PC-3 (cell line): ENCODE results near the gene MAP1LC3B. TPM values are rescaled to one million over a fixed set of nuclear protein-coding genes. Genes with fewer than 3 reads are reported as not detected.

Experiments
- ATAC-seq: fragments of 200-7000 bp; cut with Tn5 transposase; 2 replicates; pipeline ENCODE4 v1.9.1; 2020; ENCODE audit warnings: mild to moderate bottlenecking, moderate library complexity
- BruUV-seq: library from RNA; stranded (reverse); fragments of 400-500 nt; replicated peaks from 2 replicates; lab custom pipeline; 2021; lab: Mats Ljungman, UMichigan
- CTCF ChIA-PET: fragments of 300-600 bp; sonication (Branson Sonifier 250); formaldehyde crosslinking; loops from one replicate; lab custom pipeline; 2022; ENCODE audit warnings: antibody characterized with exemption; lab: Charles Lee
- POLR2A ChIA-PET: fragments of 300-600 bp; sonication (Branson Sonifier 250); formaldehyde crosslinking; loops from one replicate; lab custom pipeline; 2022; ENCODE audit warnings: antibody characterized with exemption; ENCODE audit not compliant: unreplicated experiment; lab: Charles Lee
- DNase-seq: peaks from one replicate; pipeline ENCODE4 v3.0.0-alpha.2; 2015
- H2AFZ ChIP-seq: fragments of 300-600 bp; sonication (generic); 2 replicates; pipeline ENCODE4 v1.6.0; 2016; ENCODE audit warnings: antibody characterized with exemption, low read length
- H3F3A ChIP-seq: fragments of 300-600 bp; sonication (generic); one replicate; pipeline ENCODE4 v1.6.0; 2017; ENCODE audit warnings: antibody characterized with exemption, low read length, control low read depth, mild to moderate bottlenecking; ENCODE audit not compliant: unreplicated experiment
- H3K27ac ChIP-seq: fragments of 300-600 bp; sonication (generic); 2 replicates; pipeline ENCODE4 v1.5.1; 2016; ENCODE audit warnings: mild to moderate bottlenecking, low read length
- H3K27me3 ChIP-seq: fragments of 300-600 bp; sonication (generic); 2 replicates; pipeline ENCODE4 v1.6.1; 2016; ENCODE audit warnings: low read length, mixed read lengths
- H3K36me3 ChIP-seq: fragments of 300-600 bp; sonication (generic); 2 replicates; pipeline ENCODE4 v1.6.1; 2016; ENCODE audit warnings: low read depth, mixed run types, low read length, mixed read lengths
- H3K4me1 ChIP-seq: fragments of 300-600 bp; sonication (generic); 2 replicates; pipeline ENCODE4 v1.5.1; 2016; ENCODE audit warnings: low read length; ENCODE audit not compliant: insufficient read depth
- H3K4me2 ChIP-seq: fragments of 300-600 bp; sonication (generic); 2 replicates; pipeline ENCODE4 v1.6.0; 2016; ENCODE audit warnings: low read length
- H3K4me3 ChIP-seq: fragments of 300-600 bp; sonication (generic); 2 replicates; pipeline ENCODE4 v1.5.1; 2016; ENCODE audit warnings: mild to moderate bottlenecking, low read length, mixed read lengths
- H3K79me2 ChIP-seq: fragments of 300-600 bp; sonication (generic); 2 replicates; pipeline ENCODE4 v1.6.1; 2017; ENCODE audit warnings: low read length, mixed read lengths
- H3K9ac ChIP-seq: fragments of 300-600 bp; sonication (generic); 2 replicates; pipeline ENCODE4 v1.6.0; 2016; ENCODE audit warnings: mild to moderate bottlenecking, low read length
- H3K9me2 ChIP-seq: fragments of 300-600 bp; sonication (generic); replicated peaks from 2 replicates; pipeline ENCODE4 v1.6.1; 2016; ENCODE audit warnings: mixed run types, low read length, mixed read lengths
- H3K9me3 ChIP-seq: fragments of 300-600 bp; sonication (generic); 2 replicates; pipeline ENCODE4 v1.6.1; 2016; ENCODE audit warnings: low read length, mixed read lengths
- H4K20me1 ChIP-seq: fragments of 300-600 bp; sonication (generic); 2 replicates; pipeline ENCODE4 v1.6.1; 2016; ENCODE audit warnings: low read length, mixed read lengths
- CTCF ChIP-seq: fragments of 300-600 bp; sonication (generic); conservative IDR thresholded peaks from 2 replicates; pipeline ENCODE4 v1.5.1; 2017; ENCODE audit warnings: antibody characterized with exemption, low read depth, mild to moderate bottlenecking, low read length
- EZH2 ChIP-seq: fragments of 300-600 bp; sonication (generic); IDR thresholded peaks from one replicate; pipeline ENCODE4 v1.6.1; 2017; ENCODE audit warnings: antibody characterized with exemption, mild to moderate bottlenecking, low read length; ENCODE audit not compliant: unreplicated experiment
- EZH2phosphoT487 ChIP-seq: fragments of 300-600 bp; sonication (generic); IDR thresholded peaks from 2 replicates; pipeline ENCODE4 v1.6.1; 2018; ENCODE audit warnings: mild to moderate bottlenecking, antibody characterized with exemption, low read length, borderline replicate concordance
- intact Hi-C: fragments of 100-400 bp; cut with micrococcal nuclease; formaldehyde crosslinking; loops from 2 replicates; pipeline ENCODE4 v1.9.0; 2023
- total RNA-seq: library from RNA; depleted of rRNA; stranded (reverse); fragments of >200 nt; gene quantifications from 2 replicates; pipeline ENCODE4 v1.2.3, GENCODE V29; 2014

MAP1LC3B gene
- total RNA-seq, 1 experiment from 2014 or later = 11.9 TPM

- H3K27me3 ChIP-seq = no peaks in the 10 kb centered on the region
- ChIA-PET POLR2A (no interaction called here), CTCF (no interaction called here)
- H3F3A ChIP-seq = no peaks in the 10 kb centered on the region
- no peak overlapping the region for H3K9ac ChIP-seq
- H3K79me2 ChIP-seq = no peaks in the 10 kb centered on the region
- no TSS peak for BruUV-seq
- no peak for ATAC-seq
- no peaks in the 10 kb centered on the region for H4K20me1 ChIP-seq
- H3K27ac ChIP-seq = no peak overlapping the region
- DNase-seq = no peak
- TF ChIP-seq EZH2 = no peak
- TF ChIP-seq CTCF = no peak
- TF ChIP-seq EZH2phosphoT487 = no peak
- H3K4me3 ChIP-seq = no peak overlapping the region
- H2AFZ ChIP-seq = no peak overlapping the region
- no peak overlapping the region for H3K4me2 ChIP-seq
- H3K4me1 ChIP-seq = no peaks in the 10 kb centered on the region
- no peaks in the 10 kb centered on the region for H3K36me3 ChIP-seq
- intact Hi-C loops = loop anchor here (10.0 kb wide), 1 partner anchor 53 kb away; no protein-coding TSS in a partner anchor
- no peaks in the 10 kb centered on the region for H3K9me2 ChIP-seq
- no peaks in the 10 kb centered on the region for H3K9me3 ChIP-seq
Observed at GRCh38 chr16:87411375-87412271, 19.5 kb downstream of the MAP1LC3B start.

GRCh38 chr16:87412371-87412995 is 20.3 kb downstream of the MAP1LC3B start:
- no peaks in the 10 kb centered on the region for H3K79me2 ChIP-seq
- ChIA-PET POLR2A (interaction anchor here (0.6 kb wide), 1 partner anchor 195 kb away, joined by 3 read pairs; no protein-coding TSS in a partner anchor), CTCF (no interaction called here)
- no peak overlapping the region for H2AFZ ChIP-seq
- no peak overlapping the region for H3K4me3 ChIP-seq
- H4K20me1 ChIP-seq = no peaks in the 10 kb centered on the region
- no peaks in the 10 kb centered on the region for H3F3A ChIP-seq
- no peak overlapping the region for H3K4me2 ChIP-seq
- no TSS peak for BruUV-seq
- H3K36me3 ChIP-seq = no peaks in the 10 kb centered on the region
- no peaks in the 10 kb centered on the region for H3K9me2 ChIP-seq
- no peak for ATAC-seq
- H3K27ac ChIP-seq = no peak overlapping the region
- TF ChIP-seq EZH2 (no peak), CTCF (no peak), EZH2phosphoT487 (no peak)
- H3K9ac ChIP-seq = no peak overlapping the region
- intact Hi-C loops = loop anchor here (10.0 kb wide), 1 partner anchor 52 kb away; no protein-coding TSS in a partner anchor
- no peaks in the 10 kb centered on the region for H3K27me3 ChIP-seq
- no peaks in the 10 kb centered on the region for H3K4me1 ChIP-seq
- H3K9me3 ChIP-seq = no peaks in the 10 kb centered on the region
- no peak for DNase-seq
